Left lung (tissue), 10 donors: ENCODE data around the gene TKT. TPM values are rescaled to one million over a fixed set of nuclear protein-coding genes. Genes with fewer than 3 reads are reported as not detected.
"Not testable (repeated sequence)": the region's sequence is repeated elsewhere in the genome, so short reads cannot be mapped to it uniquely, and the experiment has no call there.

Experiments
- ATAC-seq: fragments of 200-7000 bp; cut with Tn5 transposase; one replicate; pipeline ENCODE4 v1.9.1; 2020; ENCODE audit warnings: moderate library complexity
- DNase-seq, 4 donors: peaks; one replicate each; pipeline ENCODE4 v3.0.0-alpha.2; 2013 to 2020
- H3K27ac ChIP-seq, 2 donors: fragments of 200-600 bp; sonication (generic) in 1 of 2; one replicate each; pipeline versions ENCODE4 v1.5.0 to v1.8.0; 2020 to 2021
- H3K27me3 ChIP-seq, 2 donors: fragments of 200-600 bp; sonication (generic) in 1 of 2; one replicate each; pipeline versions ENCODE4 v1.5.0 to v1.8.0; 2020 to 2021
- H3K36me3 ChIP-seq, 2 donors: fragments of 200-600 bp; sonication (generic) in 1 of 2; one replicate each; pipeline versions ENCODE4 v1.5.0 to v1.8.0; 2020 to 2021
- H3K4me1 ChIP-seq, 2 donors: fragments of 200-600 bp; one replicate each; pipeline ENCODE4 v1.8.0; 2021
- H3K4me3 ChIP-seq, 2 donors: fragments of 200-600 bp; sonication (generic) in 1 of 2; one replicate each; pipeline versions ENCODE4 v1.5.0 to v1.8.0; 2020 to 2021; ENCODE audit warnings: mild to moderate bottlenecking in 1 of 2
- H3K9me3 ChIP-seq, 2 donors: fragments of 200-600 bp; sonication (generic) in 1 of 2; one replicate each; pipeline versions ENCODE4 v1.5.0 to v1.8.0; 2020 to 2021
- intact Hi-C, 2 donors: fragments of 100-400 bp; cut with DNase I; formaldehyde crosslinking; loops; one replicate each; pipeline versions ENCODE4 v1.11.2 to v1.14.2; 2022
- polyA plus RNA-seq, 6 donors: library from polyadenylated mRNA; unstranded; fragments of 120-200 nt; gene quantifications; one replicate each; pipeline ENCODE4 v1.2.1, GENCODE V29; 2013; ENCODE audit not compliant: insufficient read length in 6 of 6
- total RNA-seq, 2 donors: library from RNA; stranded (reverse); fragmentation: NEBNext Ultra II Directional; extraction: Animal tissue kit (Norgen Biotek cat#: 25700); gene quantifications; one replicate each; pipeline ENCODE4 v1.2.1, GENCODE V29; 2021
- TF ChIP-seq, protein P1 (sequence below), 2 donors: fragments of 200-600 bp; sonication (generic) in 1 of 2; IDR thresholded peaks; one replicate each; pipeline versions ENCODE4 v1.5.0 to v1.8.0; 2021; ENCODE audit warnings: antibody characterized with exemption in 2 of 2
- donor health status: DM: no; HTN: yes; CAD: no.
- donor health status: DM: no; HTN: no; CAD: no.

Gene TKT
- total and polyA plus RNA-seq, 8 donors = 210 to 594 (median 239) TPM

DNA sequence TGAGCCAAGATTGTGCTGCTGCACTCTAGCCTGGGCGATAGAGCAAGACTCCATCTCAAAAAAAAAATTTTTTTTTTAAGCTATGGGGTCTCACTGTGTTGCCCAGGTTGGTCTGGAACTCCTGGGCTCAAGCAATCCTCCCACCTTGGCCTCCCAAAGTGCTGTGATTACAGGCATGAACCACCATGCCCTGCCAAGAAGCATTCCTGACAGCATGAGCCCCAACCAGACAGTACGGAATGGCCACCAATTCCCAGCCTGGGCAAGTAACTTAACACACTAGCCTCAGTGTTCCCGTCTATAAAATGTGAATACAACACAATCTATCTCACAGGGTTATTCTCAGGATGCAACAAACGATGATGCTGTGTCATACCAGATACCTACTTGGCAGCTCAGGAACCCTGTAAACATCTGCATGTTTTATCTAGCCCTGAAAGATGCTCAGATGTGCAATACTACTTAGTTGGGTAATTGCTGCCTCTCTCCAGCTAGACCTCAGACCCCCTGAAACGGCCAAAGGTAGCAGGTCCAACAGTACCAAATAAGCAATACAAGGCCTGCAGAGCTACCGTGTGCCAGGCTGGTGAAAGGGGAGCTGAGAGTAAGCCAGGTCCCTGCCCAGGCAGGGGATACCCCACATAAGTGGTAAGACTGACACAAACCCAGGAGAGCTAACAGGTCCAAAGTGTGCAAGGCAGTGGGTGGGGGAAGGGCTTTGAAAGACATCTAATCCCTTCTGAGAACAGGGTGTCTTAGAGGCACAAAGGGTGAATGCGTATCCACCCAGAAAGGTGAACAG, 1.9 kb downstream of the TKT start:
- no peaks in the 10 kb centered on the region for H3K36me3 ChIP-seq
- TF ChIP-seq, protein P1, sequence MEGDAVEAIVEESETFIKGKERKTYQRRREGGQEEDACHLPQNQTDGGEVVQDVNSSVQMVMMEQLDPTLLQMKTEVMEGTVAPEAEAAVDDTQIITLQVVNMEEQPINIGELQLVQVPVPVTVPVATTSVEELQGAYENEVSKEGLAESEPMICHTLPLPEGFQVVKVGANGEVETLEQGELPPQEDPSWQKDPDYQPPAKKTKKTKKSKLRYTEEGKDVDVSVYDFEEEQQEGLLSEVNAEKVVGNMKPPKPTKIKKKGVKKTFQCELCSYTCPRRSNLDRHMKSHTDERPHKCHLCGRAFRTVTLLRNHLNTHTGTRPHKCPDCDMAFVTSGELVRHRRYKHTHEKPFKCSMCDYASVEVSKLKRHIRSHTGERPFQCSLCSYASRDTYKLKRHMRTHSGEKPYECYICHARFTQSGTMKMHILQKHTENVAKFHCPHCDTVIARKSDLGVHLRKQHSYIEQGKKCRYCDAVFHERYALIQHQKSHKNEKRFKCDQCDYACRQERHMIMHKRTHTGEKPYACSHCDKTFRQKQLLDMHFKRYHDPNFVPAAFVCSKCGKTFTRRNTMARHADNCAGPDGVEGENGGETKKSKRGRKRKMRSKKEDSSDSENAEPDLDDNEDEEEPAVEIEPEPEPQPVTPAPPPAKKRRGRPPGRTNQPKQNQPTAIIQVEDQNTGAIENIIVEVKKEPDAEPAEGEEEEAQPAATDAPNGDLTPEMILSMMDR (IDR thresholded peaks at IDR 0.05) = no peak
- ATAC-seq (no peak), DNase-seq (peak in 1 of 4 donors; percentile 28)
- H3K4me3 ChIP-seq = peak overlapping the region; percentile 94 to 99
- peaks cover 41 to 67% of the 10 kb centered on the region in 2 donors for H3K4me1 ChIP-seq
- no peaks in the 10 kb centered on the region for H3K9me3 ChIP-seq
- H3K27me3 ChIP-seq = no peaks in the 10 kb centered on the region
- peak overlapping the region; percentile 88 to 96 for H3K27ac ChIP-seq
- intact Hi-C loops = no loop called here

DNA sequence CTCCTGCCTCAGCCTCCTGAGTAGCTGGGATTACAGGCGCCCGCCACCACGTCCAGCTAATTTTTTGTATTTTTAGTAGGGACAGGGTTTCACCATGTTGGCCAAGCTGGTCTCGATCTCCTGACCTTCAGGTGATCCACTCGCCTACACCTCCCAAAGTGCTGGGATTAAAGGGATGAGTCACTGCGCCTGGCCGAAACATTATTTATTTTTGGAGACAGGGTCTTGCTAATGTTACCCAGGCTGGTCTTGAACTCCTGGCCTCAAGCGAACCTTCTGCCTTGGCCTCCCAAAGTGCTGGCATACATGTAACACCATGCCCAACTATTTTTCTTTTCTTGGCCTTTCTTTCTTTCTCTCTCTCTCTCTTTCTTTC, 2.9 kb downstream of the TKT start:
- peaks cover 47 to 77% of the 10 kb centered on the region in 2 donors for H3K4me1 ChIP-seq
- H3K9me3 ChIP-seq, DNase-seq, H3K36me3 ChIP-seq, intact Hi-C loops, H3K27me3 ChIP-seq, ATAC-seq: not testable (repeated sequence)
- H3K4me3 ChIP-seq = peak overlapping the region; percentile 94 to 99
- H3K27ac ChIP-seq = peak overlapping the region; percentile 88 to 96

DNA sequence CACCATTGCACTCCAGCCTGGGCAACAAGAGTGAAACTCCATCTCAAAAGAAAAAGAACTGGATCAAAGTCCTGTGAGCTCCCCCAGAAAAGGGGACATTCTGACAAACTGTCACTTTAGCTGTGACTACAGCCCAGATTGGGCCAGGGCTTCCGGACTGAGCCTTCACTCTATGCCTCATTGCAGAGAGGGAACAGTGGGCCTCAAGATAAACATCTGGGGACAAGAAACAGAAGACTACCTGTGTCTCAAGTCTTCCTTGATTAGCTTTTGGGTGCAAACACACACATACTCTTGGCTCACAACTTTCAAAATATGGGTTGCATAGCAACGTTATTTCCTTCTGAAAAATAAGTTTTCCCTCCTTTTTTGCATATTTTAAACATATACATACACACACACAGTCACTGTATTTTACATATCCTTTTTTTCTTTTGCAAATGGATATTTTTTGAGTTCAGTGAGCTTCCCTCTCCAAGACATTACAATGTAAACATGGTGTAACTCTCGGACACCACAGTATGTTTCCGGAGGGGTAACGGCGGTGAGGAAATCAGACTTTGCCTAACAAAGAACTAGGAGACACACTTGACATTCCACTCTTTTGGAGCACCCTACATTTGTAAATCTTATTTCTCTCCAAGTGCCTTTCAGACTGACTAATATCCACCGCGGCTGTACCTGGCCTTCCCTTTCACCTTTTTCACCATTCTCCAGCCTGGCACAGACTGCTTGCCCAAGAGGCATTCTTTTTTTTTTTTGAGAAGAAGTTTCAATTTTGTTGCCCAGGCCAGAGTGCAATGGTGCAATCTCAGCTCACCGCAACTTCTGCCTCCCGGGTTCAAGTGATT, 3.5 kb downstream of the TKT start:
- peaks cover 48 to 83% of the 10 kb centered on the region in 2 donors for H3K4me1 ChIP-seq
- intact Hi-C loops = no loop called here
- H3K27ac ChIP-seq = peak overlapping the region; percentile 88 to 96
- DNase-seq (peak in 3 of 4 donors; percentile 70 to 76 (median 75)), ATAC-seq (peak; percentile 53)
- H3K36me3 ChIP-seq = no peaks in the 10 kb centered on the region
- no peaks in the 10 kb centered on the region for H3K27me3 ChIP-seq
- no peaks in the 10 kb centered on the region for H3K9me3 ChIP-seq
- peak overlapping the region in 1 of 2 donors; percentile 99 for H3K4me3 ChIP-seq
- TF ChIP-seq, protein P1 (IDR thresholded peaks at IDR 0.05) = no peak

DNA sequence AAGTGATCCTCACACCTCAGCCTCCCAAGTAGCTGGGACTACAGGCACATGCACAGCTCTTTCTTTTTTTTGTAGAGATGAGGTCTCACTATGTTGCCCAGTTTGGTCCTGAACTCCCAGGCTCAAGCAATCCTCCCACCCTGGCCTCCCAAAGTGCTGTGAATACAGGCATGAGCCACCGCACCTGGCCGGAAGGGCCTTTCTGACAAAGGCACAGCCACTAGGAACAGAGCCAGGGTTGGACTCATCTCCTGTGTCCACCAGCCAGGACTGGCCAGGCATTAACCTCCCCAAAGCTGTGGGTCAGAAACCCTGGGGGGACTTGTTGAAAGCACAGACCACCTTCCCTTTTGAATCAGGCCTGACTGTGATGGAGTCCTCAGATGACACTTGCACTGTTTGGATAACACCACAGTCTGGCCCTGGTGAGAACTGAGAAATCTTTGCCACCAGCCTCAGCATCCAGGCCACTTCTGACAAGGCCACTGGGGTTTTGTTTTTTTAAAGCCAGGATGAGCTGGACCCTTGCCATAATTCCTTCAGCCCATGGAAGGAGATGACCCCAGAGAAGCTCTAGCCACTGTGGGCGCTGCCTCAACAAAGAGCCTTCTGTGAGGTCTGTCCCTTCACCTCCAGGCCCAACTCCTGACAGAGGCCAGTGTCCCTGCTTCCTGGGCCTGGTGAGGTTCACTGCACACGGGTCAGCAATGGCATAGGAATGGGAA, 4.8 kb downstream of the TKT start:
- intact Hi-C loops = no loop called here
- peak in 1 of 4 donors; percentile 58 for DNase-seq
- no peaks in the 10 kb centered on the region for H3K9me3 ChIP-seq
- peak overlapping the region in 1 of 2 donors; percentile 99 for H3K4me3 ChIP-seq
- TF ChIP-seq, protein P1 (IDR thresholded peaks at IDR 0.05) = no peak
- no peaks in the 10 kb centered on the region for H3K27me3 ChIP-seq
- H3K36me3 ChIP-seq = no peaks in the 10 kb centered on the region
- H3K4me1 ChIP-seq = peaks cover 45 to 86% of the 10 kb centered on the region in 2 donors
- no peak for ATAC-seq
- peak overlapping the region; percentile 88 to 96 for H3K27ac ChIP-seq

DNA sequence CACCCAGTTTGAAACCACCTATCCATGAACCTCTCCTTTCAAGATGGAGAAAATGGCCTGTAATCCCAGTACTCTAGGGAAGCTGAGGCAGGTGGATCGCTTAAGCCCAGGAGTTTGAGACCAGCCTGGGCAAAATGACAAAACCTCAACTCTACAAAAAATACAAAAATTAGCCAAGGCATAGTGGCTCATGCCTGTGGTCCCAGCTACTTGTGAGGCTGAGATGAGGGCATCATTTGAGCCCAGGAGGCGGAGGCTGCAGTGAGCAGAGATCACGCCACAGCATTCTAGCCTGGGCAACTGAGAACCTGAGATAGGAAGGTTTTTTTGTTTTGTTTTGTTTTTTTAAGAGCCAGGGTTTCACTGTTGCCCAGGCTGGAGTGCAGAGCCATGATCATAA, 5.4 kb downstream of the TKT start:
- DNase-seq (no peak), ATAC-seq (no peak)
- H3K36me3 ChIP-seq = peaks cover 0 to 4% of the 10 kb centered on the region in 2 donors
- H3K4me3 ChIP-seq = peak overlapping the region in 1 of 2 donors; percentile 2
- H3K9me3 ChIP-seq = no peaks in the 10 kb centered on the region
- H3K27me3 ChIP-seq = no peaks in the 10 kb centered on the region
- peak overlapping the region; percentile 88 to 96 for H3K27ac ChIP-seq
- intact Hi-C loops = no loop called here
- peaks cover 45 to 91% of the 10 kb centered on the region in 2 donors for H3K4me1 ChIP-seq
- TF ChIP-seq, protein P1 (IDR thresholded peaks at IDR 0.05) = no peak
